Uterus (tissue), 2 donors: ENCODE measurements around the gene RRP9.
A peak's percentile ranks its signal among the peaks of the same experiment; 100 is the strongest.

Source experiments
- POLR2A ChIP-seq, 2 donors: fragments of 450-650 bp; IDR thresholded peaks; one replicate each; pipeline ENCODE4 v1.6.1; 2016; ENCODE audit warnings: antibody characterized with exemption in 2 of 2, mild to moderate bottlenecking in 1 of 2, moderate library complexity in 1 of 2
- TF ChIP-seq, protein P1 (sequence below), 4 experiments: fragments of 200-600 bp in 2 of 4; fragments of 450-650 bp in 2 of 4; sonication (generic) in 2 of 4; IDR thresholded peaks; one replicate each; pipeline ENCODE4 v1.5.1; 2016 to 2019; ENCODE audit warnings: antibody characterized with exemption in 4 of 4, mild to moderate bottlenecking in 2 of 4, moderate library complexity in 1 of 4

DNA sequence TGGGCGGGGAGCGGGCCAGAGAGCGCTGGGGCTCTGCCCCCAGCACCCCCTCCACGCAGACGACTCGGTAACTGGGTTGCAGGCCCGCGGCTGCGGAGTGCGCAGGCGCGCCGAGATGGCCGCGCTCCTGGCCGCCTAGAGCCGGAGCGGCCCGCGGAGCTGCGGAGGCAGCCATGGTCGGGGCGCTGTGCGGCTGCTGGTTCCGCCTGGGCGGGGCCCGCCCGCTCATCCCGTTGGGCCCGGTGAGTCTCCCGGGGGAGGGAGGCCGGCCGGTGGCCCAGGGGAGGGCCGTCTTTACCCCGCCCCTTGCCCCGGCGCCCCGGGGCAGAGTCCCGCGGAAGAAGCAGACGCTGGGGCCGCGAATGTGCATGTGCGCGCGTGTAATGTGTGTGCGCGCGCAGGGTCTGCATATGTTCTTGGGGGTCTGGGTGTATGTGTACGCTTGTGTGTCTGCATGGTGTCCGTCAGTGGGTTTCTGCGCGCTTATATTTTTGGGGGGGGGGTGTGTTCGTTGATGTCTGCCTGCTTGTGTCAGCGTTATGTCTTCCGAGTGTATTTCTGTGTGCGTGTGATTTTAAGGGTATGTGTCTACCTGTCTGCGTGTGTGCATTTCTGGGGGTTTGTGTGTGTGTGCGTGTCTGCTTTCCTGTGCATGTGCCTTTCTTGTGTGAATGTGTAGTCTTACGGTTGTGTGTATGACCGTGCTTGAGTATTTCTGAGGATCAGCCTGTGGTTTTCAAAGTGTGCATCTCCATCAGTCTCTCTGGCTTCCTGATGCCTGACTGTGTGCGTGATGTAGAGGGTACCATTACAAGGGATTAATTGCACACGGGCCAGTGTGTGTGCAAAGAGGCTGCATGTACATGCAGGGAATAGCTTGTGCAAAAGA, 33.5 kb upstream of the RRP9 start, which contains the start of gene ABHD14A:
- TF ChIP-seq, protein P1, sequence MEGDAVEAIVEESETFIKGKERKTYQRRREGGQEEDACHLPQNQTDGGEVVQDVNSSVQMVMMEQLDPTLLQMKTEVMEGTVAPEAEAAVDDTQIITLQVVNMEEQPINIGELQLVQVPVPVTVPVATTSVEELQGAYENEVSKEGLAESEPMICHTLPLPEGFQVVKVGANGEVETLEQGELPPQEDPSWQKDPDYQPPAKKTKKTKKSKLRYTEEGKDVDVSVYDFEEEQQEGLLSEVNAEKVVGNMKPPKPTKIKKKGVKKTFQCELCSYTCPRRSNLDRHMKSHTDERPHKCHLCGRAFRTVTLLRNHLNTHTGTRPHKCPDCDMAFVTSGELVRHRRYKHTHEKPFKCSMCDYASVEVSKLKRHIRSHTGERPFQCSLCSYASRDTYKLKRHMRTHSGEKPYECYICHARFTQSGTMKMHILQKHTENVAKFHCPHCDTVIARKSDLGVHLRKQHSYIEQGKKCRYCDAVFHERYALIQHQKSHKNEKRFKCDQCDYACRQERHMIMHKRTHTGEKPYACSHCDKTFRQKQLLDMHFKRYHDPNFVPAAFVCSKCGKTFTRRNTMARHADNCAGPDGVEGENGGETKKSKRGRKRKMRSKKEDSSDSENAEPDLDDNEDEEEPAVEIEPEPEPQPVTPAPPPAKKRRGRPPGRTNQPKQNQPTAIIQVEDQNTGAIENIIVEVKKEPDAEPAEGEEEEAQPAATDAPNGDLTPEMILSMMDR (IDR thresholded peaks at IDR 0.05), result peak in 1 of 4 experiments; percentile 17
- peak; percentile 39 to 76 for TF ChIP-seq POLR2A (IDR thresholded peaks at IDR 0.05)
